ENCODE results near the gene CRABP2.

The CRABP2 gene

DNA sequence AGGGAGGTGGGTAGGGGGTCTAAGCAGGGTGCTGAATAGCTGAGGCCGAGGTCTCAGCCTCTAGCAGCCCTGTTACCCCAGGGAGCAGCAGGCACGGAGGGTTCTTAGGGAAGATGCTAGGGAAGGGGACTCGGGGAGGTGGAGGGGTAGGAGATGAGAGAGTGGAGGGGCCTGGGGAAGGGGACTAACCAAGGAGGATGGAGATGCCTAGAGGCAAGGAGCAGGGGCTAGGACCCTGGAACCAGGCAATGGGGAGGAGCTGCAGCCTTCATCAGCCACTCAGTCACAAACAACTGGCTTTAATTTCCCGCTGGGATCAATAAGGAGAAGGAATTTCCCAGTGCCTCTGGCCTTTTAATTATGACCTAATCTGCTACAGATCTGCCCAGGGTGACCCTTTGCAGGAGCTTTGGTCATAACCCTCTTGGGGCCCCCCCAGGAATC, 2.9 kb upstream of the CRABP2 start:
- no peak for DNase-seq

DNA sequence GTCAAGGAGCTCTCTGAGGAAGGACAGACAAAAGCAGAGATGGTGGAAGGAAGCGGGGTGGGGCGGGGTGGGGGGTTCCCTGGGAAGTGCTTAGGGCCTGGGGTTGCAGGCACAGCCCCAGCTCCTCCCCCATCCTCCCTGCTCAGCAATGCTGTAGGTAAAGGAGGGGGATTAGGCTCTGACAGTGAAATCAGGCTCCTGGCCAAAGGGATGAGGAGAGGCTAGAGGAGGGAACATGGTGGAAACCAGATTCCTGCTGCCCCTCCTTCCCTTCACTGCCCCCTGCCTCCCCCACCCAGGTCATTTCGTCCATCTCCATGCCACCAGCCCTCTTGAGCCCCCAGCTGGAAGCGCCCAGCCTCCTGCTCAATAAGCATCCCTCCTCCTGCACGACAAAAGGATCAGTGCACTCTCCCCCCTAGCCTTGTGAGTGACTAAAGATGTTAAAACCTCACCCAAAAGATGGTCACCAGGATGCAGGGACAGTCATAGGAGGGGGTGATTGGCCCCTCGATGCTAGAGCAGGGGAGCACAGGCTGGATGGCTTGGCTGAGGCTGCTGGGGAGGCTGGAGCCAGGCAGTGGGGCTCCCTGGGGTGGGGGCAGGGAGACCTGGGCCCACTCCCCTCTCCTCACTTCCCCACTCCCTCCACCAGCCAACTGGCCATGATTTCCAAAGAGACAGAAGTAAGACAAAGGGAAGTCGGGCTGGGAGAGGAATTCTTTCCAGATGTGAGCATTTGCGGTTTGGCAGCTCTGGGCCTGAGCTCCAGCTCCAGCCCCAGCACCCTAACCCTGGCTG, 2.2 kb upstream of the CRABP2 start:
- DNase-seq: no peak

DNA sequence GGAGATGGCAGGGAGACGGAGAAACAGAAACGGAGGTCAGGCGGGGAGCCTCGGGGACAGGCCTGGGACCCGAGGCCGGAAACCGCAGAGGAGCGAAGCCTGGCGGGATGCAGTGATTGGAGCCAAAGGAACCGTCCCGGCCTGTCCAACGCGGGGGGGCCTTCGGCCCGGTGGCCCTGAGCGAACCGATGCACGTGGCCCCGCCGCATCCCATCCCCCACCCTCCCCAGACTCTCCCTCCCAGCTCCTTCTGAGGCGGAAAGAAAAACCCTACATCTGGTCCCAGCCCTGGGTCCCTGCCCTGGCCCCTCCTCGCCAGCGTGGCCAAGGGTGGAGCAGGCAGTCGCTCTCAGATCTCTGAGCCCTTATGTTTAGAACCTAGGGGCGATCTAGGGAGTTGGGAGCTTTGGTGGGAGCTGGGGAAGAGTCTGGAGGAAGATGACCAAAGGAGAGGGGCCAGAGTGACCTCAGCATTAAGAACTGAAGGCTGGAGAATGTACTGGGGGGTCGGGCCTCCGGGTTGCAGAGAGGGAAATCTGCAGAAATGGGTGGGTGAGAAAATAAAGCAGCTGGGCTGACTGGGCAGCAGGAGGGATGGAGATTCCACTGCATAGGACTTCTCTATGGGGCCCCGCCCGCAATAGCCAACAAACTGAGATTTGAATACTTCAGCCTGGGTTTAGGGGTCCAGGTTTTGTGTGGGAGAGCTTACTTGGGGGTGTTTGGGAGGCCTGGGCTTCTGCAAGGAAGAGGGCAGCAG, 1.5 kb upstream of the CRABP2 start:
- DNase-seq: no peak

DNA sequence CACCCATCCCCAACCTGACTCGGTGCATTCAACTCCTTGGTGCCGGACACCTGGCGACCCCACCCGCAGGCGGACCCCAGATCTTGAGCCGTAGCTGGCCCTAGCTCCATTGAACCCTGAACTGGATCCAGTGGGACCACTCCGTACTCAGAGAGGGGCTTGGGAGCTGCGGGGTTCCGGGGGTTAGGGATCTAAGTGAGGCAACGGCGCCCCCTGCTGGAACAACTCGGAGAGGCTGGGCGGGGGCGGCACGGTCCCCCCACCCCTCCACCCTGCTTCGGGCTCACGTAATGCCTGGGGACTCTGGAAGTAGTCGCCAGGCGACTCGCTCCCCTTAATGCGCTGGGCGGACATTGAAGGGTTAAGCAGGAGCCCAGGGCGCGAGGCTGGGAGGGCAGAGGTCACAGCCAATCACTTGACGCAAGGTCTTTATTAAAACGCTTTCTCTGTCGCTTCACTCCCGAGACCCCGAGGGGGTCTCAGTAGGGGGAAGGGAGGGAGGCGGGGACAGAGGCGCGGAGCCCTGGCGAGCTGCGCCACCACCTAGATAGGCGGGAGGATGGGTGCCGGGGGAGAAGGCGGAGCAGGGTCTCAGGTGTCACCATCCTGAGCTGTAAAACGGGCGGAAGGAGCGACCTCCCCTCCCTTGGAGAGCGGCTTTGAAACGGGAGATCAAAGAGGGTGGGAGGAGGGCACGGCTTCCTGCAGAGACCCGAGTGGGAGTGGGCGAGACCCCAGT, 704 bp upstream of the CRABP2 start:
- peak; percentile 26 for DNase-seq

DNA sequence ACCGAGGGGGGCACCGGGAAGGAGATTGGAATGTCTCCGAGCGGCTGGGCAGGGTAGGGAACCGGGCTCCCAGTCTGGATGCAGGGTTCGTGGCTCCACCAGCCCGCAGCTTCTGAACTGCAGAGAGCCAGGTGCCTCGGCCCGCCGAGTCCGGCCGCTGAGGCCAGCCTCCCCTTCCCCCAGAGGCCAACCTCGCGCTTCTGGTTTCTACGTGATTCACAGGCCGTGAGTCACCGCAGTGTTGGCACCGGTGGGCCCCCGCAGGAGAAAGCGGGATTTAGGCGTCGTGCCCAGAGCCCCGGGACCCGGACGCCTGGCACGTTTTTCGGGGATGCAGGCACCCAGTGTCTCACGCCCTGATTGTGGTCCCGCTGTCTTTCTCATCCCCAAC, 458 bp downstream of the CRABP2 start:
- DNase-seq: peak; percentile 27

DNA sequence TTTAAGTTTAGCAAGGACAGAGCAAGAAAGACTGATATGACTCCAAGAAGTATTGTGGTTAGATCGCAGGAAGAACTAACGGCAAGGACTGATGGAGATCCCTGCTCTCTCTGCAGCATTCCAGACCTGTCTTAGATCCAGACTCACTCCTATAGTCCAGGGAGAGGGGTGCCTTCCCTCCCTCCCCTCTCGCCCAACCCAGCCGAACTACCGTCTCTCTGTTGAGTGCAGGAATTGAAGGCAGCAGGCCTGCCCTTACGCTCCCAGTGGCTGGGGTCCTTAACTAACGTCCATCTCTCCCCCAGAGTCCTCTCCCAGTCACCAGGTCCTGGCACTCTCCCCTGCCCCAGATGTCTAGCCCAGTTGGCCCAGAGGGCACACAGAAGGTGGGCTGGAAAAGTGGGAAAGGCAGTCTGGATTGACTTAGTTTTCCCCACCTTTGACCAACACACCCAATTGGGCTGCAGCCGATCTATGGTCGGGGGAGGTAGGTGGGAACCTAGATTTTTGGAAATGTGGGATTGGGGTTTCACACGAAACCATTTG, 1.1 kb downstream of the CRABP2 start:
- no peak for DNase-seq

DNA sequence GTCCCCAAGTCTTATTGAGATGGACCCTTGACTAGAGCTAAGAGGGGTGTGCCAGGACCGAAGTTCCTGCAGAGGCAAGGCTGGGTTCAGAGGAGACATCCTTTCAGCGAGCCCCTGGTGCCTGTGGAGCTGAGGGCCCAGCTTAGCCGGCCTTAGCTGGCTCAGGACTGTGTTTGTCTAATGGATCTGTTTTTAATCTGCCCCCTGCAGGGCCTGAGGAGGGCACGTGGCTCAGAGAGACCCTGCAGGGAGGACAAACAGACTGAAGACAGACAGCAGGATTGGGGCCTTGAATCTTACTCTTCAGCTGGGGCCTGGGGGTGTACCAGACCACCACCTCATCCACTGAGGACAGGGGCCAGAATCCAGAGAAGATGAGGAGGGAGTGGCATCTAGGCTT, 1.6 kb downstream of the CRABP2 start:
- no peak for DNase-seq

DNA sequence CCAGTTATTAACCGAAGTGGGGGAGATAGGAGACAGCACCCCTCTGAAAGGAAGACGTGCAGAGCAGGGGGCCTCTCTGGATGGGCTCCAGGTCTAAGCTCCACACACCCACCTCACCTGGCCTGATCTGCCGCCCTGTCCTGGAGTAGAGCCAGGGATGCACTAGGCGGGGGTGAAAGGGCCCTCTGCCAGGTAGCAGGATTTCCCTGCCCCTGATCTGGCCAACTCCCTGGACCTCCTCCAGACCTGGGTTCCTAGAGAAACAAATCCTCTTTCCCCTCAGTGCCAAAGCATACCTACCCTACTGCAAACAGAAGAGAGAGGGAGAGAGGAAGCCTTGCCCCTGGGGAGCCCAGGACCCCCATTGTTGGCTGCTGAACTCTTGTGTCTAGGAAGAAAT, 2.0 kb downstream of the CRABP2 start:
- DNase-seq: no peak

DNA sequence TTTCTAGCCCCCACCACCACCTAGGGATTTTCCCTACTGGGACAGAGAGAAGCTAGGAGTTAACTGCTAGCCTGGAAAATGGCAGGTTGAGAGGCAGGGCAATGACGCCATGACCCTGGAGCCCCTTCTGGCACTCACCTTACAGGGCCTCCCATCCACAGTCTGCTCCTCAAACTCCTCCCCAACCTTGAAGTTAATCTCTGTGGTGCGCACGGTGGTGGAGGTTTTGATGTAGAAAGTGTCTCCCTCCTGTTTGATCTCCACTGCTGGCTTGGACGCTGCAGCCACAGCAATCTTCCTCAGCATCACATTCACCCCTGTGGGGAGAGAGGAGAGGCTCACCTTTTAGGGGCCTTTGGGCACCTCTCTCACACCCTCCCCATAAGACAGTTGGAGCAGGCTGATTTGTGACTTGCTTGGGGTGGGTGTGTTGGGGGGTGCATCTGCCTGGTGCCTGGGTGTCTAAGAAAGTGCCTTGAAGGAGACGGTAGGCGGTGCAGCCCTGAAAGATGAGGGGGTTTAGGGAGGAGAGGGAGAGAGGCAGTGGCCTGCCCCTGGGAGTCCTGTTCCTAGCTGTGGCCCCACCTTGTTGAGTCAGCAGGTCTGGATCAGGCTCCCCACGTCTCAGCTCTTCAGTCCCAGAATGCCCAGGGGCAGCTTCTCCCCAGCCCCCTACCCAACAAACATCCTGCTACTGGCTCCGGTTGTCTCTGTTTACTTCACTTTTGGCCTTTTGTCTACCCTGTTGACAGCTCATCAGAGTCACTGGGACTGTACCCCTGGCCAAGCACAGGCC, 4.4 kb downstream of the CRABP2 start:
- no peak for DNase-seq

DNA sequence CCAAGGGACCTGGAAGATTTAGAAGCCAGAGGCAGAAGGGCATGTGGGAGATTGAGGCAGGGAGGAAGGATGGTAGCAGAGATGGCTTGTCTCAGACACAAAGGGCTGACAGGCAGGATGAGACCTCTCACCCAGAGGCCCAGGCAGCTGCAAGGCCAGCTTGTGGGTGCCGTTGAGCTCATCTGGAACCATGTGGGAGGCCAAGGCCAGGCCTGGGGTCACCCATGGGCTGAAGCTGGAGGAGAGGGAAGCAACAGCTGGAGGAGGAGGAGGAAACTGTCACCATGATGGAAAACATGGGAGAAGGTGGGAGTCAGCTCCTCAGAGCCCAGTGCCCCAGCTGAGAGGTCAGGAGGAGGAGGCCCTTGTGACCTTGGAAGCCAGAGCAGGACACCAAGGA, 6.4 kb downstream of the CRABP2 start:
- no peak for DNase-seq

DNA sequence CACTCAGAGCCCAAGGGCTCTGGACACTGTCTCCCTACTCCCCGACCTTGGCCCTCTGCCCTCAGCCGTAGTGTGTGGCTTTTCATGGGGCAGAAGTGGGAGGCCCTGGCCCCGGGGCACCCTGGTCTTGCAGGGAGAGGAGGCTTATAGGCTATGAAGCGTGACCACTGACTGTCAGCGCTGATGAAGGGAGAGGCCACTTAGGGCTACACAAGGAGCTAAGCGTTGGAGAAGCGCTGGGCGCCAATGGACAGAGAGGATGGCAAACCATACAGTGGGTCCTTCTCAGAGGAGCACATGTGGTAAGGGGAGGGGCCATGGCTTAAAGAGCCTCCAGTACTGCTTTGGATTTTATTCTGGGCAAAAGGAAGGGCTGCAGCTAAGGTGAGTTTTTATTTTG, 7.9 kb downstream of the CRABP2 start:
- no peak for DNase-seq

DNA sequence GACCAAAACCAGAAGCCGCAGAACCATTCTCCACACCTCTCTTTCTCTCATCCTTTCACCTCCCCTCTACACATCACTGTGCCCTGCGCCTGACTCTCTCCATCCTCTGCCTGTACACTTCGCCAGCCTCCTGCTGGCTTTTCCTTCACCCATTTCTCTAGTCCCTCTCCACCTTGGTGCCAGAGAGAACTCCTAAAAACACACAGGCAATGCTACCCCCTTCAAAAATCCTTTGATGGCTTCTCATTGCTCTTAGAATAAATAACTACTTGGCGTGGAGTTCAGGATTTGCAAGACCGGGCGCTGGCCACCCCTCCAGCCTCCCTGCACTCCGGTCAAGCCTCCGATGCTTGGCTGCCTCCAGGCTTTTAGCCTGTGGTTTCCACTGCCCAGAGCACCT, 8.6 kb downstream of the CRABP2 start:
- DNase-seq: no peak

DNA sequence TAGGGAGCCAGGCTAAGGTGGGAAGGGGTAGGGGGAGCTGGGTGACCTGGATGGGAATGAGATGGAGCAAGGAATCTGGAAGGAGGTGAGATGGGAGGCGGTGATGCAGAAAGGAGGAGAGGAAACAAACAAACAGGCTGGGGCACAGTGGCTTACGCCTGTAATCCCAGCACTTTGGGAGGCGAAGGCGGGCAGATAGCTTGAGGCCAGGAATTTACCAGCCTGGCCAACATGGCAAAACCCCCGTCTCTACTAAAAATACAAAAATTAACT, 10.8 kb downstream of the CRABP2 start:
- DNase-seq: no peak

DNA sequence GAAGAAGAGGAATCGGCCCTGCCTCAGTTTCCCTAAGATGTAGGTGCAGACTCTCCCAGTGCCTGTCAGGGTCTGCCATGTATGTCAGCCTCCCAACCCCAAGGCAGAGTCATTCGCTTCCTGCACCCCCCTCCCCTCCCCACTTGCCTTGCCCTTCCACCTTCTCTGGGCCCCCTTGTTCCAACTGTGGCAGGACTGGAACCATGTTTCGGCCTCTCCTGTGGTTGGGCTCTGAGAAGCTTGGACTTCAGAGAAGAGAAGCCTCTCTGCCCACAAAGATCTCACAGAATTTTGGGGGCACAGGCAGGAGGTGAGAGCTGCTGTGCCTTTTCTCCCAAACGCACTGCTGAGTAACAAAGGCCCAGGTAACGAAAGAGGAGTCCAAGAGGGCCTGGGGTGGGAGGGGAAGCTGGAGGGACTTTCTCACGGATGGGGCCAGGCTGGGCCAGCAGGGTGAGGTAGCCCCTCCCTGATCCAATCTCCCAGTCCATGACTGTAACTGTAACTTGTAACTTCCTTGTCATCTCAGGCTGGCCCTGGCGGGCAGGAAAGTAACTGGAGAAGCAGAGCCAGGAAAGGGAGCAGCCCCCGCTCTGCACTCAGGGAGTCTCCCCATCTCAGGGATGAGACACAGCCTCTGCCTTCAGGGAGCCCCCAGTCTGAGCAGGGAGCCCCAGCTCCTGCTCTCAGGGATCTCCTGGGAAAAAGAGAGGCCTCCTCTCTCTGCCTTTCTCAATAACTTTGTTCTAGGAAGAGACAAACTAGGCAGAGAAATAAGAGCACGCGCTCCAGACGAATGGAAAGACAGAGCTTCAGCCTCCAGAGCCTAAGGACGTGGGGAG, 11.3 kb downstream of the CRABP2 start:
- no peak for DNase-seq

DNA sequence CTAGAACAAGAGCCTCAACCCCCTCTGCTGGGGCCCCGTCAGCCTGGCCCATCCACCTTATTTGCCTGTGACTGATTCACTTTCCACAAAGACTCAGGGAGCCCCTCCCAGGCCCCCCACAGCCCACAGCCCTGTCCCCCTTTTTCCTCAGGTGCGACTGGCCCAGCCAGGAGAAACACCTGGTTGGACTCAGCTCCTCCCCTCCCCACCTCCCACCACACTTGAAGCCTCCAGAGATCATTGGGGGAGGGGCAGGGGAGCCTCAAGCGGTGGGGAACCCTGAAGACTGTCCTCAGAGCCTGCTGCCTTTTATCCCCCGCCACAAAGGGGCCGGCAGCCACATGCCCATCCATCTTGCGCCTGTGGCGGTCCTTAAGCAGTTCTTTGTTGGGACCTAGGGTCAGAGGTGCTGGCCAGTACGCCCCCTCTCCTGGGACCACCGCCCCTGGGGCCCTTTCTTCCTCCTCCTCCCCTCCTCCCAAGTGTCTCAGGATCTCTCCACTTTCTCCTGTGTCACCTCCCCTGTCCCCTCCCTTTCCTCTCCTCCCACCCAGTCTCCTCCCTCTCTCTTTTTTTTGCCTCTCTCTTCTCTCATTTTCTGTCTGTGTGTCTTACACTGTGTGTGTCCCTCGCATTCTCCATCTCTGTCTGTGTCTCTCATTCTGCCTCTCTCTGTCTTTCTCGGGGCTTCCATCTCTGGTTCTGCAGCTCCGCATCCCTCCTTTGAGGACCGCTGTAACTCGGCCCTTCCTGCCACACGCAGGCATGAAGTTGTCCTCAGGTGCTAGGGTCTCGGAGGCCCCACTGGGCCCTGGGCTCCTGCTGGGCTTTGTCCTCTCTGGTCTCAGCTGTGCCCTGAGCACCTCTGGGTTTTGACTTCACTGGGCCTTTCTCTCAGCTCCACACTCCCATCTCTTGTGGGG, 12.2 kb downstream of the CRABP2 start:
- DNase-seq: no peak

DNA sequence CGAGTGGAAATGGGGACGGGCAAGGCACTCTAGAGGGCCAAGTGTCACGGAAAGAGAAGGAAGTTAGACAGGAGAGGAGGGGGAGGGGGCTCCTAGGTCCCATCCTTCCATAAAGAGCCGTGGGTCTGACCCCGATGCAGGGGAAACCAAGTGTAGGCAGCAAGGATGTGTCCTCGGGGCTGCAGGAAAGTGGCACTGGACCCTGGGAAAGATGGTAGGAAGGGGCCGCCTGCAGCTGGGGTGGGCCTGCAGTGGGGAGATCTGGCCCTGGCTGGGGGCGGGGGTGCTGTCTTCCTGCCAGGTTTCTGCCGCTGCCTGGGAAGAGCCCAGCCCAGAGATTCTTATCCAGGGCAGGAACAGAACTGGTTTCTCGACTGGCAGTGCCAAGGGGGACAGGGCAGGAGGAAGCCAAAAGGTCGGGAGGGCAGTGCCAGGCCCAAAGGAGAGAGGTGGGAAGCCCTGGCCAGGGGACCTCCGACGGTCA, 12.9 kb downstream of the CRABP2 start:
- no peak for DNase-seq

DNA sequence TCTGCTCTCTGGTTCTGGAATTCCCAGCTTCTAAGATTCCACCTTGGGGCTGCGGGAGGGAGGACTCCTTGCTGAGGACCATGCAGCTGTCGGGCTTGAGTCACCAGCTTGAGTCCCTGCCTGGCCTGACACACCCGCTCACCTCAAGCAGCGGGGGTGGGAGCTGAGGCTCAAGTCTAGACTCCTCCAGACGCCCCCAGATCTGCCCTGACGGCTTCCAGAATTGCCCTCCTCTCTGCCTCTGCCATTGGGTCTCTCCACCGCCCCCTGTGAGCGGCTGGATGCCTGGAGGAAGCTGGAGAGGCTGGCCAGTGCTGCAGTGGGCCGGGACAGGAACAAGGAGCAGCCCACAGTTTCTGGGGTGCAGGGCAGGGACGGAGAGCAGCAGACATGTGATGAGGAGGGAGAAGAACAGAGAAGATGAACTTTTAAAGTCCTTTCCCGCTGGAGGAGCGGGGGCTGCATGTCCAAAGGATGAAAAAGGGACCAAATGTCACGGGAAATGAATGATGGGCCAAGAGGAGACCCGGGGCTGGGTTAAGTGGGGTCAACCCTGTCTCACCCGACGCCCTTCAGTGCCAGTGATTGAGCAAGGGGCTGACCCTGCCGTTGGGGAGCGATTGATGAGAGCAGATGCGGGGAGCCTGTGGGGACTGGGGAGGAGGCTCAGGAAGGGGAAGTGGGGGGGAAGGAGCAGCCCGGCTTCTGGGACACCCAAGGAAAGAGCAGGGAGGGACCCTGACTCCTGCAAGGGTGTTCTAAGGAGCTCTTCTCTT, 13.5 kb downstream of the CRABP2 start:
- no peak for DNase-seq

DNA sequence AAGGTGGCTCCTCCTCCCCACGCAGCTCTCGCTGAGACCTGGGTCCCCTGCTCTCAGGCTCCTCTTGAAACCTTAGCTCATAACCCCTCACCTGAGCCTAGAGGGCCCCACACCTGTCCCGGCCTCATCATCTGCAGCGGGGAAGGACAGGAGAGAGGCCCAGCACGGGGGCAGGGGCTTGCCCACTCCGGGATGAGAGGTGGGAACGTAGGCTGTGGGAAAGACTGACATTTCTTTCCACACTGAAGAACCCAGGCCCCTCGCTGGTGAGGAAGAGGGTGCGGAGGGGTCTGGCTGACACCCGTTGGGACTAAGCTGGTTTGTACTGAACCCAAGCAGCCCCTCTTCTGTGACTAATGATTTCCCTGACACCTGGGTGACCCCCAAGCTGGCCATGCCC, 14.2 kb downstream of the CRABP2 start:
- no peak for DNase-seq

DNA sequence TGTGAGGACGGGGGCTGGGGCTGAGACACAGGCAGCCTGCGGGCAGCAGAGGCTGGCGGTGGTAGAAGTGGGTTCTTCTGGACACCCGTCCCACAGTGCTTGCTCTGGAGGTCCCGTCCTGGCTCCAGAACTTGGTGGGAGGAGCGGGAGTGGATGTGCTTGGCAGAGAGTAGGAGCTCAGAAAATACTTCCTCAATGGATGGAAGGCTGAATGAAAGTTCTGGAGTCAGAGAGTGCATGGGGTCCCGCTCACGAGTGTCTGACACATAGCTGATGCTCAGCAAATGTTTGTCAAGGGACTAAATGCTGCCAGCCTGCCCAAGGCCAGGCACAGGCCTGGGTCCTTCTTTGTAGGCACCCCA, 14.7 kb downstream of the CRABP2 start:
- no peak for DNase-seq

Data from activated gamma-delta T cell (primary cell).